Measurements from ENCODE around the gene ZNF532.

GRCh38 chr18:58943896-58944295 is 79.2 kb downstream of the ZNF532 start:
- TF ChIP-seq BACH2 (CRISPR knock-in tag; IDR thresholded peaks at IDR 0.05; ENCODE audit: borderline replicate concordance) (no peak), ISL1 (CRISPR knock-in tag; IDR thresholded peaks at IDR 0.05) (no peak), ZFP30 (CRISPR knock-in tag; IDR thresholded peaks at IDR 0.05) (no peak), ZNF70 (CRISPR knock-in tag; IDR thresholded peaks at IDR 0.05) (no peak), ZC3H10 (CRISPR knock-in tag; IDR thresholded peaks at IDR 0.05) (no peak), PPARA (CRISPR knock-in tag; IDR thresholded peaks at IDR 0.05; ENCODE audit: borderline replicate concordance) (no peak), ARNTL (CRISPR knock-in tag; IDR thresholded peaks at IDR 0.05; ENCODE audit: borderline replicate concordance, low read depth) (no peak)

Measured in SK-N-SH treated with all-trans-retinoic acid at 6 μM for 48 hours (cell line).